ENCODE data around the gene SERHL2. TPM values are rescaled to one million over a fixed set of nuclear protein-coding genes. Genes with fewer than 3 reads are reported as not detected.
"Not testable (repeated sequence)": the region's sequence is repeated elsewhere in the genome, so short reads cannot be mapped to it uniquely, and the experiment has no call there.

Gene SERHL2
- total RNA-seq, 2 donors from 2014 or later, result 12.6 to 12.8 TPM

GRCh38 chr22:42565956-42566355, 12.2 kb downstream of the SERHL2 start:
- Mint-ChIP-seq H3K36me3 (ENCODE audit: low read depth) (peaks cover 32% of the 10 kb centered on the region), H3K4me1 (peaks cover 5% of the 10 kb centered on the region), H3K27me3 (ENCODE audit: insufficient read depth) (no peaks in the 10 kb centered on the region), H3K9me3 (no peaks in the 10 kb centered on the region), H3K27ac (no peak overlapping the region), H3K4me3 (no peak overlapping the region)
- no peak overlapping the region for H3K27ac ChIP-seq (ENCODE audit: low read depth, low read length)
- no peaks in the 10 kb centered on the region for H3K9me3 ChIP-seq (ENCODE audit: control insufficient read depth, low read length)
- TF ChIP-seq, protein P1, sequence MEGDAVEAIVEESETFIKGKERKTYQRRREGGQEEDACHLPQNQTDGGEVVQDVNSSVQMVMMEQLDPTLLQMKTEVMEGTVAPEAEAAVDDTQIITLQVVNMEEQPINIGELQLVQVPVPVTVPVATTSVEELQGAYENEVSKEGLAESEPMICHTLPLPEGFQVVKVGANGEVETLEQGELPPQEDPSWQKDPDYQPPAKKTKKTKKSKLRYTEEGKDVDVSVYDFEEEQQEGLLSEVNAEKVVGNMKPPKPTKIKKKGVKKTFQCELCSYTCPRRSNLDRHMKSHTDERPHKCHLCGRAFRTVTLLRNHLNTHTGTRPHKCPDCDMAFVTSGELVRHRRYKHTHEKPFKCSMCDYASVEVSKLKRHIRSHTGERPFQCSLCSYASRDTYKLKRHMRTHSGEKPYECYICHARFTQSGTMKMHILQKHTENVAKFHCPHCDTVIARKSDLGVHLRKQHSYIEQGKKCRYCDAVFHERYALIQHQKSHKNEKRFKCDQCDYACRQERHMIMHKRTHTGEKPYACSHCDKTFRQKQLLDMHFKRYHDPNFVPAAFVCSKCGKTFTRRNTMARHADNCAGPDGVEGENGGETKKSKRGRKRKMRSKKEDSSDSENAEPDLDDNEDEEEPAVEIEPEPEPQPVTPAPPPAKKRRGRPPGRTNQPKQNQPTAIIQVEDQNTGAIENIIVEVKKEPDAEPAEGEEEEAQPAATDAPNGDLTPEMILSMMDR (conservative IDR thresholded peaks at IDR 0.05), result no peak
- H3K36me3 ChIP-seq (ENCODE audit: control insufficient read depth, insufficient read depth, low read length), result peaks cover 67% of the 10 kb centered on the region
- no peak for DNase-seq
- no peaks in the 10 kb centered on the region for H3K4me1 ChIP-seq (ENCODE audit: control insufficient read depth, insufficient read depth, low read length)
- no peak overlapping the region for H3K9ac ChIP-seq (ENCODE audit: extremely low read depth, low read length, poor library complexity, severe bottlenecking)
- no peak overlapping the region for H3K4me3 ChIP-seq (ENCODE audit: low read length)
- 95 to 96% methylated on average over 8 to 12 of the region's 12 CpGs for WGBS, 2 experiments (ENCODE audit: insufficient coverage in 1 of 2, insufficient read length in 1 of 2)
- H3K27me3 ChIP-seq (ENCODE audit: control insufficient read depth, insufficient read depth, low read length, poor library complexity, severe bottlenecking), result no peaks in the 10 kb centered on the region

DNA sequence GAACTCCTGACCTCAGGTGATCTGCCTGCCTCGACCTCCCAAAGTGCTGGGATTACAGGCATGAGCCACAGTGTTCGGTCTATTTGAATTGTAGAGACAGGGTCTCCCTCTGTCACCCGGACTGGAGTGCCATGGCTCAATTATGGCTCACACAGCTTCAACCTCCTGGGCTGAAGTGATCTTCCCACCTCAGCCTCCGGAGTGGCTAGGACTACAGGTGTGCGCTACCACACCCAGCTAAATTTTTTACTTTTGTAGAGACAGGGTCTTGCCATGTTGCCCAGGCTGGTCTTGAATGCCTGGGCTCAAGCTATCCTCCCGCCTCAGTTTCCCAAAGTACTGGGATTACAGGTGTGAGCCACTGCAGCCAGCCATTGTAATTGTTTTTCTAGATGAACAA, 14.2 kb downstream of the SERHL2 start:
- H3K36me3 ChIP-seq (ENCODE audit: control insufficient read depth, insufficient read depth, low read length), result peaks cover 57% of the 10 kb centered on the region
- H3K27me3 Mint-ChIP-seq (ENCODE audit: insufficient read depth); H3K9ac ChIP-seq (ENCODE audit: extremely low read depth, low read length, poor library complexity, severe bottlenecking); H3K27ac ChIP-seq (ENCODE audit: low read depth, low read length); H3K4me1 ChIP-seq (ENCODE audit: control insufficient read depth, insufficient read depth, low read length); H3K27ac Mint-ChIP-seq; H3K27me3 ChIP-seq (ENCODE audit: control insufficient read depth, insufficient read depth, low read length, poor library complexity, severe bottlenecking); H3K9me3 ChIP-seq (ENCODE audit: control insufficient read depth, low read length); H3K4me1 Mint-ChIP-seq; H3K4me3 ChIP-seq (ENCODE audit: low read length); H3K4me3 Mint-ChIP-seq; H3K9me3 Mint-ChIP-seq; DNase-seq: not testable (repeated sequence)
- 76 to 86% methylated on average over 3 to 5 of the region's 6 CpGs for WGBS, 2 experiments (ENCODE audit: insufficient coverage in 1 of 2, insufficient read length in 1 of 2)
- peaks cover 34% of the 10 kb centered on the region for H3K36me3 Mint-ChIP-seq (ENCODE audit: low read depth)

DNA sequence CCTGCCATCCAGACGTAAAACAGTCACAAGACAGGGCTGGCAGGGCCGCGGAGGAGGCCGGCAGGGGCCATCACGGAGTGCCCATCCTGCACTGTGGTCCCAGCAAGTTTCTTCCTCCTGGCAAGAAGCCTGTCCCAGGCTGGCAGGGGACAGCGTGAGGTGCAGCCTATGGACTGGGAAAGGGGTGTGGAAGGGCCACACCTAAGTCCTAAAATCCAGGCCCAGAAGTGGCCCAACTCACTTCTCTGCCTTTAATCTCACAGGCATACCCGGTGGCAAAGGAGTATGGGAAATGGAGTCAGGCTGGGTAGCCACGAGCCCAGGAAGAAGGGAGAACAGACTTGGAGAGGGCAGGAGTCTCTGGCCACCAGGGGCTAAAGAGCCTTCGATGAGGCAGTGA, 16.8 kb downstream of the SERHL2 start:
- H3K36me3 Mint-ChIP-seq (ENCODE audit: low read depth), result peaks cover 32% of the 10 kb centered on the region
- H3K4me1 Mint-ChIP-seq; H3K27ac ChIP-seq (ENCODE audit: low read depth, low read length); H3K27me3 Mint-ChIP-seq (ENCODE audit: insufficient read depth); H3K9ac ChIP-seq (ENCODE audit: extremely low read depth, low read length, poor library complexity, severe bottlenecking); H3K27me3 ChIP-seq (ENCODE audit: control insufficient read depth, insufficient read depth, low read length, poor library complexity, severe bottlenecking); H3K9me3 Mint-ChIP-seq; H3K27ac Mint-ChIP-seq; H3K4me1 ChIP-seq (ENCODE audit: control insufficient read depth, insufficient read depth, low read length); DNase-seq; H3K9me3 ChIP-seq (ENCODE audit: control insufficient read depth, low read length); H3K4me3 ChIP-seq (ENCODE audit: low read length); H3K4me3 Mint-ChIP-seq: not testable (repeated sequence)
- H3K36me3 ChIP-seq (ENCODE audit: control insufficient read depth, insufficient read depth, low read length), result peaks cover 37% of the 10 kb centered on the region
- WGBS, 2 experiments (ENCODE audit: insufficient coverage in 1 of 2, insufficient read length in 1 of 2), result 94 to 97% methylated on average over 6 to 8 of the region's 9 CpGs

DNA sequence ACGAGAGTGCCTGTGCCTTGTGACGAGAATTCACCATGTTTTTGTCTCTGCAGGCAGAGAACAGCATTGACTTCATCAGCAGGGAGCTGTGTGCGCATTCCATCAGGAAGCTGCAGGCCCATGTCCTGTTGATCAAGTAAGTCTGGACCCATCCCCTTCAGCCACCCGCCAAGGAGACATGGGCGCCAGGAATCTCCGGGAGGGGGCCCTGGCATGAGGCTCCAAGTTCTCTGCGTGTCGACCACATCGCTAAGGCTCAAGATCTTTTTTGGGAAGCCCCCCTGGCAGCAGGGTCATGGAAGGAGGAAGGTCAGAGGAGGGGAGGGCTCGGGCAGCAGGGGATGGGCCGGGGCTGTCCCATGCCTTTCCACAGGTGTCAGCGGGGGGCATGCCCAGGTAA, 17.3 kb downstream of the SERHL2 start:
- not testable (repeated sequence) for H3K4me1 Mint-ChIP-seq; H3K9ac ChIP-seq (ENCODE audit: extremely low read depth, low read length, poor library complexity, severe bottlenecking); H3K27ac ChIP-seq (ENCODE audit: low read depth, low read length); H3K9me3 Mint-ChIP-seq; H3K9me3 ChIP-seq (ENCODE audit: control insufficient read depth, low read length); H3K4me3 ChIP-seq (ENCODE audit: low read length); H3K27ac Mint-ChIP-seq; H3K27me3 Mint-ChIP-seq (ENCODE audit: insufficient read depth); H3K4me1 ChIP-seq (ENCODE audit: control insufficient read depth, insufficient read depth, low read length); DNase-seq; H3K27me3 ChIP-seq (ENCODE audit: control insufficient read depth, insufficient read depth, low read length, poor library complexity, severe bottlenecking); H3K4me3 Mint-ChIP-seq
- peaks cover 32% of the 10 kb centered on the region for H3K36me3 ChIP-seq (ENCODE audit: control insufficient read depth, insufficient read depth, low read length)
- WGBS, 2 experiments (ENCODE audit: insufficient coverage in 1 of 2, insufficient read length in 1 of 2), result 85 to 91% methylated on average over 5 to 12 of the region's 12 CpGs
- peaks cover 28% of the 10 kb centered on the region for H3K36me3 Mint-ChIP-seq (ENCODE audit: low read depth)

DNA sequence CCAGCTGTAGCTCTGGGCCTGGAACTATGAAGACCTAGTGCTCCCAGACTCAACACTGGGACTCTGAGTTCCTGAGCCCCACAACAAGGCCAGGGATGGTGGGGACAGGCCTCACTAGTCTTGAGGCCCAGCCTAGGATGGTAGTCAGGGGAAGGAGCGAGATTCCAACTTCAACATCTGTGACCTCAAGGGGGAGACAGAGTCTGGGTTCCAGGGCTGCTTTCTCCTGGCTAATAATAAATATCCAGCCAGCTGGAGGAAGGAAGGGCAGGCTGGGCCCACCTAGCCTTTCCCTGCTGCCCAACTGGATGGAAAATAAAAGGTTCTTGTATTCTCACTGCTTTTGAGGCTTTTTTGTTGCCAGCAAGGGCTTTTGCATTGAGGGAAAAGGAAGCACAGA, 20.3 kb downstream of the SERHL2 start:
- H3K9ac ChIP-seq (ENCODE audit: extremely low read depth, low read length, poor library complexity, severe bottlenecking); H3K27me3 ChIP-seq (ENCODE audit: control insufficient read depth, insufficient read depth, low read length, poor library complexity, severe bottlenecking); DNase-seq; H3K9me3 Mint-ChIP-seq; H3K4me1 ChIP-seq (ENCODE audit: control insufficient read depth, insufficient read depth, low read length); H3K4me3 Mint-ChIP-seq; H3K4me3 ChIP-seq (ENCODE audit: low read length); H3K9me3 ChIP-seq (ENCODE audit: control insufficient read depth, low read length); H3K4me1 Mint-ChIP-seq; H3K27ac Mint-ChIP-seq; H3K27ac ChIP-seq (ENCODE audit: low read depth, low read length); H3K27me3 Mint-ChIP-seq (ENCODE audit: insufficient read depth): not testable (repeated sequence)
- H3K36me3 ChIP-seq (ENCODE audit: control insufficient read depth, insufficient read depth, low read length), result peaks cover 36% of the 10 kb centered on the region
- peaks cover 30% of the 10 kb centered on the region for H3K36me3 Mint-ChIP-seq (ENCODE audit: low read depth)
- WGBS, 2 experiments (ENCODE audit: insufficient coverage in 1 of 2, insufficient read length in 1 of 2), result 60% methylated on average over 1 of the region's 1 CpG; no CpG with 5 or more reads in 1 of the 2 experiments

DNA sequence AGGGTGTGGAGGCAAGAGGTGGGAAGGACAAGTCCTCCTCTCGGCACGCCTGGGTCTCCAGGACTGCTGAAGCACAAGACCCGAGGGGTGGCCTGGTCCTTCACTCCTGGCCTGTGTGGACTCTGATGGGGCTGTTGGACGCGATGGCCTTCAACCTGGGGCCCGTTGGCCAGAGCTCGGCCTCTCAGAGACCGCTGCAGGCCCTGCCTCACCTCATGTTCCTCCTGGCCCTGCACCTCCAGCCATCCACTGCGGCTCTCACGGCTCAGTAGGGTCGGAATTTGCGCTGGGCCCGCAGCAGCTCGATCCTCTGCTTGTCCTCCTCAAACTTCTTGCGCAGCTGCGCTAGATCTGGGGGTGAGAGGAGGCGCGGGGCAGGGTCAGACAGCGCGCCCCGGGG, 20.7 kb downstream of the SERHL2 start:
- 96 to 100% methylated on average over 3 to 11 of the region's 21 CpGs for WGBS, 2 experiments (ENCODE audit: insufficient coverage in 1 of 2, insufficient read length in 1 of 2)
- H3K4me1 ChIP-seq (ENCODE audit: control insufficient read depth, insufficient read depth, low read length); H3K4me1 Mint-ChIP-seq; H3K27ac Mint-ChIP-seq; H3K9me3 Mint-ChIP-seq; DNase-seq; H3K4me3 ChIP-seq (ENCODE audit: low read length); H3K4me3 Mint-ChIP-seq; H3K27ac ChIP-seq (ENCODE audit: low read depth, low read length); H3K27me3 ChIP-seq (ENCODE audit: control insufficient read depth, insufficient read depth, low read length, poor library complexity, severe bottlenecking); H3K27me3 Mint-ChIP-seq (ENCODE audit: insufficient read depth); H3K9me3 ChIP-seq (ENCODE audit: control insufficient read depth, low read length); H3K9ac ChIP-seq (ENCODE audit: extremely low read depth, low read length, poor library complexity, severe bottlenecking): not testable (repeated sequence)
- H3K36me3 Mint-ChIP-seq (ENCODE audit: low read depth), result peaks cover 30% of the 10 kb centered on the region
- H3K36me3 ChIP-seq (ENCODE audit: control insufficient read depth, insufficient read depth, low read length), result peaks cover 32% of the 10 kb centered on the region

Data from endodermal cell (in vitro differentiated cells).